Panc1 (cell line): Measurements from ENCODE around the gene SYNPO.

ENCODE experiments used
- POLR2AphosphoS5 ChIP-seq: IDR thresholded peaks from 2 replicates; pipeline ENCODE4 v1.6.1; 2012; ENCODE audit warnings: mild to moderate bottlenecking, low read depth, low read length, moderate library complexity
- SIN3A ChIP-seq: IDR thresholded peaks from 2 replicates; pipeline ENCODE4 v1.6.1; 2012; ENCODE audit warnings: low read depth, mild to moderate bottlenecking, low read length, moderate library complexity, borderline replicate concordance; ENCODE audit not compliant: insufficient read depth

DNA sequence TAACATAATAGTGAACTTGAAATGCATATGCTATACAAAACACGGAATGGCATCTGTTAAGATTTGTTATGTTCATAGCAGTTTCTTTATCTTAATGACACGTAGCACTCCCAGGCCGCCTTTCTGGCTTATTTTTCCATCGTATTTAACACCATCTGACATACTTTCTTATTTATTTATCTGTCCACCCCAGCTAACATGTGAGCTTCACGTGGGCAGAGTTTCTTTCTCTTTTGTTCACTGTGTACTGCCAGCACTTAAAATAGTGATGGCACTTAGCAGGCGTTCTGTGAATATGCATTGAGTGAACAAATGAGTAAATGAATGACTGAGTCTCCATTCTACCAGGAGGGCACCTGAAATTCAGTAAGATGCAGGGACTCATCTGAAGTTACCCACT lies 29.4 kb upstream of the SYNPO start:
- TF ChIP-seq SIN3A (no peak), POLR2AphosphoS5 (no peak)
